Testis (tissue), 2 donors: ENCODE measurements around the gene SERPINA4.

ENCODE experiments used
- CTCF ChIP-seq, 3 experiments: fragments of 450-650 bp in 2 of 3; fragments of 200-600 bp in 1 of 3; sonication (generic) in 1 of 3; IDR thresholded peaks; one replicate each; pipeline ENCODE4 v1.5.1; 2016 to 2019; ENCODE audit warnings: antibody characterized with exemption in 3 of 3, mild to moderate bottlenecking in 2 of 3, moderate library complexity in 1 of 3
- POLR2A ChIP-seq: fragments of 450-650 bp; IDR thresholded peaks from one replicate; pipeline ENCODE4 v1.6.1; 2017; ENCODE audit warnings: antibody characterized with exemption, mild to moderate bottlenecking, moderate library complexity

- TF ChIP-seq CTCF (IDR thresholded peaks at IDR 0.05) (no peak), POLR2A (no peak)
Measured at GRCh38 chr14:94555991-94556390, 5.3 kb upstream of the SERPINA4 start.
